ENCODE measurements around the gene BRINP2. TPM values are rescaled to one million over a fixed set of nuclear protein-coding genes. Genes with fewer than 3 reads are reported as not detected.

The BRINP2 gene
- total RNA-seq, 4 donors from 2014 or later: 0.26 to 0.42 TPM; not detected in 2

GRCh38 chr1:177223359-177223758, 52.6 kb downstream of the BRINP2 start:
- DNase-seq (ENCODE audit: low spot score in 2 of 2): no peak
- intact Hi-C loops (cut with DNase I; ENCODE audit: low total_unique reads): no loop called here
- TF ChIP-seq CTCF (IDR thresholded peaks at IDR 0.05) (no peak), POLR2A (IDR thresholded peaks at IDR 0.05) (no peak)
- no peak overlapping the region for H3K4me3 ChIP-seq (ENCODE audit: low read depth, poor library complexity, severe bottlenecking)
- WGBS, 2 donors: 79 to 82% methylated on average over 2 of the region's 2 CpGs

GRCh38 chr1:177227978-177228692, 57.4 kb downstream of the BRINP2 start:
- no peak overlapping the region for H3K4me3 ChIP-seq (ENCODE audit: low read depth, poor library complexity, severe bottlenecking)
- no peak for TF ChIP-seq CTCF (IDR thresholded peaks at IDR 0.05)
- no peak for TF ChIP-seq POLR2A (IDR thresholded peaks at IDR 0.05)

DNA sequence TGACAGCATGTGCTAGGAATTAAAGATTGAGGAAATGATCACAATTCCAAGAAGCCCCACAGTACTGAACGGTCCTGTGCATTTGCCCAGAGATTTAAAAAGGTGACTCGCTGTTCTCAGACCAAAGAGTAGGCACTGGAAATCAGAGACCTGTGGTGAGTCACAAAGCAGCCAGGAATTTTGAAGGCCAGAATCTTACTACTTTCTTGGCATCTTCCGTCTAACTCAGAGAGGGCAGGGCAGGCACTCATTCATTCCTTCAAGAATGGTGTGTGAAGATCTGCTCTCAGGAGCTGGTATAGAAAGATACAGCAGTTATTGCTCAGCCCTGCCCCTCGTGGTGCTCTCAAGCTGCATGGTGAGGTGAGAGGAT, 57.9 kb downstream of the BRINP2 start:
- intact Hi-C loops (cut with DNase I; ENCODE audit: low total_unique reads): no loop called here
- no peak overlapping the region for H3K4me3 ChIP-seq (ENCODE audit: low read depth, poor library complexity, severe bottlenecking)
- no peak for DNase-seq (ENCODE audit: low spot score in 2 of 2)
- 54 to 59% methylated on average over 4 of the region's 4 CpGs for WGBS, 2 donors
- TF ChIP-seq POLR2A (IDR thresholded peaks at IDR 0.05): no peak
- no peak for TF ChIP-seq CTCF (IDR thresholded peaks at IDR 0.05)

More at GRCh38 chr1:177227978-177228692, 57.4 kb downstream of the BRINP2 start:
- whole genome bisulfite sequencing, 2 donors: 57 to 62% methylated on average over 8 of the region's 8 CpGs
- intact Hi-C loops (cut with DNase I; ENCODE audit: low total_unique reads): no loop called here
- DNase-seq (ENCODE audit: low spot score in 2 of 2): no peak

GRCh38 chr1:177229781-177230180, 59.0 kb downstream of the BRINP2 start:
- TF ChIP-seq CTCF (IDR thresholded peaks at IDR 0.05) (no peak), POLR2A (IDR thresholded peaks at IDR 0.05) (no peak)
- no peak for DNase-seq (ENCODE audit: low spot score in 2 of 2)
- intact Hi-C loops (cut with DNase I; ENCODE audit: low total_unique reads): no loop called here
- H3K4me3 ChIP-seq (ENCODE audit: low read depth, poor library complexity, severe bottlenecking): no peak overlapping the region
- 92 to 95% methylated on average over 17 to 19 of the region's 20 CpGs for WGBS, 2 donors

- no peak overlapping the region for H3K4me3 ChIP-seq (ENCODE audit: low read depth, poor library complexity, severe bottlenecking)
- intact Hi-C loops (cut with DNase I; ENCODE audit: low total_unique reads): no loop called here
- no peak for DNase-seq (ENCODE audit: low spot score in 2 of 2)
- TF ChIP-seq CTCF (IDR thresholded peaks at IDR 0.05): no peak
- no peak for TF ChIP-seq POLR2A (IDR thresholded peaks at IDR 0.05)
- WGBS, 2 donors: 69 to 77% methylated on average over 4 of the region's 4 CpGs
These were observed 59.7 kb downstream of the BRINP2 start for GRCh38 chr1:177230228-177231016.
